22Rv1 (cell line): ENCODE measurements around the gene COPS3.

Source experiments
- ZFX ChIP-seq: fragments of 450-650 bp; IDR thresholded peaks from 2 replicates; pipeline ENCODE4 v1.6.1; 2017; ENCODE audit warnings: antibody characterized with exemption, borderline replicate concordance
- TF ChIP-seq, protein P1 (sequence below): fragments of 450-650 bp; IDR thresholded peaks from 2 replicates; pipeline ENCODE4 v1.5.1; 2017; ENCODE audit warnings: mild to moderate bottlenecking

DNA sequence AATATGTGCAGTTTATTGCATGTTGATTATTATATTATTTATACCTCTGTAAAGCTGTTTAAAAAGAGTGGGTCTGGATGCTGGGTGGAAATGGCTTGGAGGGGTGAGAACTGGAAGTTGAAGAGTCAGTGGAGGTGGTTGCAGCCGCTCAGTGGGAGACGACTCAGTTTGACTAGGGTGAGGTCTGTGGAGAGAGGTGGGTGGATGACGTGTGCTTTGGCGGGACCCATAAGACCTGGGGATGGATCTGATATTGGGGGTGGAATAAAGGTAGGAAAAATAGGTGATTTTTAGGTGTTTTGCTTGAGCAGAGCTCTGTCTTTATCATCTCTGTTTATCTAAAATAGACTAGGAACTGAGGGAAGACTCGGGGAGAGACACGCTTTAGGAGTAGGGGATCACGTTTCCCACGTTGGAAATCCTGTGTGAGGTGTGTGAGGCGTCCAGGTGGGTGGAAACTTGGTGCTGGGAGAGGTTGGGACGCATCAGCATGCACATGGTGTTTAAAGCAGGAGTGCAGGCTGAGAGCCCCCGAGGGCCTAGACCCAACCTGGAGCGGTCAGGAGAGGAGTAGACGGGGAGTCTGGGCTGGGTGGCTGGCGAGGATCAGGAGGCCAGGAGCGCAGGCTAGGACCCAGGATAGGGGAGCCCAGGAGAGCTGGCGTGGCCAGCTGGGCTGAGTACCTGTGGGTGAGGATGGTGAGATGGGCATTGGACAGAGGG, 39.3 kb upstream of the COPS3 start:
- TF ChIP-seq, protein P1, sequence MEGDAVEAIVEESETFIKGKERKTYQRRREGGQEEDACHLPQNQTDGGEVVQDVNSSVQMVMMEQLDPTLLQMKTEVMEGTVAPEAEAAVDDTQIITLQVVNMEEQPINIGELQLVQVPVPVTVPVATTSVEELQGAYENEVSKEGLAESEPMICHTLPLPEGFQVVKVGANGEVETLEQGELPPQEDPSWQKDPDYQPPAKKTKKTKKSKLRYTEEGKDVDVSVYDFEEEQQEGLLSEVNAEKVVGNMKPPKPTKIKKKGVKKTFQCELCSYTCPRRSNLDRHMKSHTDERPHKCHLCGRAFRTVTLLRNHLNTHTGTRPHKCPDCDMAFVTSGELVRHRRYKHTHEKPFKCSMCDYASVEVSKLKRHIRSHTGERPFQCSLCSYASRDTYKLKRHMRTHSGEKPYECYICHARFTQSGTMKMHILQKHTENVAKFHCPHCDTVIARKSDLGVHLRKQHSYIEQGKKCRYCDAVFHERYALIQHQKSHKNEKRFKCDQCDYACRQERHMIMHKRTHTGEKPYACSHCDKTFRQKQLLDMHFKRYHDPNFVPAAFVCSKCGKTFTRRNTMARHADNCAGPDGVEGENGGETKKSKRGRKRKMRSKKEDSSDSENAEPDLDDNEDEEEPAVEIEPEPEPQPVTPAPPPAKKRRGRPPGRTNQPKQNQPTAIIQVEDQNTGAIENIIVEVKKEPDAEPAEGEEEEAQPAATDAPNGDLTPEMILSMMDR = no peak
- no peak for TF ChIP-seq ZFX
